ENCODE measurements around the gene PLCL2. TPM values are rescaled to one million over a fixed set of nuclear protein-coding genes. Genes with fewer than 3 reads are reported as not detected.

Gene PLCL2
- total RNA-seq, 4 donors from 2014 or later: 0.95 to 4.8 (median 2.2) TPM

- Histone ChIP-seq H3K27ac (no peak overlapping the region), H3K4me1 (no peaks in the 10 kb centered on the region), H3K36me3 (no peaks in the 10 kb centered on the region), H3K27me3 (no peaks in the 10 kb centered on the region), H3K9me3 (no peaks in the 10 kb centered on the region), H3K4me3 (no peak overlapping the region)
- no peak for DNase-seq
- WGBS, 2 donors: 33 to 35% methylated on average over 3 of the region's 3 CpGs
- intact Hi-C loops (cut with DNase I): no loop called here
- TF ChIP-seq CTCF (IDR thresholded peaks at IDR 0.05) (no peak), POLR2A (IDR thresholded peaks at IDR 0.05) (no peak)
Observed at GRCh38 chr3:16866571-16866970, 18.2 kb upstream of the PLCL2 start.

- no peak overlapping the region for H3K27ac ChIP-seq
- H3K27me3 ChIP-seq: no peaks in the 10 kb centered on the region
- no peak overlapping the region for H3K4me3 ChIP-seq
- no peak for DNase-seq
- no peaks in the 10 kb centered on the region for H3K4me1 ChIP-seq
- intact Hi-C loops (cut with DNase I): no loop called here
- no peaks in the 10 kb centered on the region for H3K9me3 ChIP-seq
- WGBS, 2 donors: 94% methylated on average over 1 of the region's 1 CpG
- TF ChIP-seq CTCF (IDR thresholded peaks at IDR 0.05): no peak
- TF ChIP-seq POLR2A (IDR thresholded peaks at IDR 0.05): no peak
- no peaks in the 10 kb centered on the region for H3K36me3 ChIP-seq
Observed at GRCh38 chr3:16868513-16868912, 16.2 kb upstream of the PLCL2 start.

DNA sequence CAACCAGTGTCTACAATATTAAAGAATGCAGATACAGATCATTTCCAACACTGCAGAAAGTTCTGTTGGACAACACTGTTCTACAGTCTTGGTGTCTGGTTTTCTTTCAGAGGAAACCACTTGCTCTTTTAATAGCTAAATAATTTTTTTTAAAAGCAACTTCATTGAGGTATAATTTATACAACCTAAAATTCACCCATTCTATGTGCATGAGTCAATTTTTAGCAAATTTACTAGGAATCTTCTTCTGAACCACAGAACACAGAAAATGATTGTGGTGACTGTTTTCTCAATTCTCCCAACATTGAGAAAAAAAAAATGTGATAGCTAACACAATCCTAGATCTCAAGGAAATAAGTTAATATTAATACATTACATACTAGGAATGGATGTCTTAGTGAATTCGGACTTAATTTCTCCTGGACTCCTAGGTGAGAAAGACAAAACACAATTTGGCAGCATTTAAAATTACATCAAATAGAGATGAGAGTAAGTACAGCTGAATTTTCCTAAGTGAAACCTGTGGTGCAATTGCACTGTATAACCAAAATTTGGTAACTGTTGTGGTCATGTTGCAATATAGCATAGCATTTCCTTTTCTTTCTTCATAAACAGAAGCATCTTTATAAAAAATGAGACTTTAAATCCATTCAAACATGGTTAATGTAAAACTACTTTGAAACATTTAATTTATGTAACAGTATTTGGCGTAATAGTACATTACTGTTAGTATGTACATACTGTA, 15.3 kb upstream of the PLCL2 start:
- no peak for DNase-seq
- Histone ChIP-seq H3K27ac (no peak overlapping the region), H3K4me1 (no peaks in the 10 kb centered on the region), H3K36me3 (no peaks in the 10 kb centered on the region), H3K4me3 (no peak overlapping the region), H3K9me3 (no peaks in the 10 kb centered on the region), H3K27me3 (no peaks in the 10 kb centered on the region)
- TF ChIP-seq POLR2A (IDR thresholded peaks at IDR 0.05) (no peak), CTCF (IDR thresholded peaks at IDR 0.05) (no peak)
- 38 to 46% methylated on average over 2 of the region's 2 CpGs for WGBS, 2 donors
- intact Hi-C loops (cut with DNase I): no loop called here

GRCh38 chr3:16871915-16872842, 12.6 kb upstream of the PLCL2 start:
- Histone ChIP-seq H3K4me1 (no peaks in the 10 kb centered on the region), H3K9me3 (no peaks in the 10 kb centered on the region), H3K27ac (no peak overlapping the region), H3K27me3 (no peaks in the 10 kb centered on the region), H3K36me3 (no peaks in the 10 kb centered on the region), H3K4me3 (no peak overlapping the region)
- intact Hi-C loops (cut with DNase I): no loop called here
- 77 to 81% methylated on average over 6 of the region's 6 CpGs for WGBS, 2 donors
- TF ChIP-seq POLR2A (IDR thresholded peaks at IDR 0.05) (no peak), CTCF (IDR thresholded peaks at IDR 0.05) (no peak)
- DNase-seq: no peak

DNA sequence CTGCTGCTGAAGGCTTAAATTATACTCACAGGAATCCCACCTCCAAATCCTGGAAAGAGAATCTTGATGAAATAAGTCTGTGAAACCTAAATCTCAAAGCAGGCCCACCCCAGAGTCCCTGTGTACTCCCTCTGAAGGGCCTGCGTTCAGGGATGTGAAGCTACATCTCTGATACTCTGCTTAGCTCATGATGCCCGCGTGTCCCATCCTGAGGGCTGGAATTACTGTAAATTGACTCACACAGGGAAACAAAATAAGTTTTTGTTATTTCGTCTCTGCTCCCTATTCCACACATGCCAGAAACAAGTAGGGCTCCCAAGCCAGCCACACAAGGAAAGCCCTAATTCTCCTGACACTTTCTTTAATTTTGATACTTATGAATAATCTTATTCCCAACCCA, 10.9 kb upstream of the PLCL2 start:
- no peaks in the 10 kb centered on the region for H3K36me3 ChIP-seq
- H3K9me3 ChIP-seq: no peaks in the 10 kb centered on the region
- H3K4me3 ChIP-seq: no peak overlapping the region
- H3K27ac ChIP-seq: no peak overlapping the region
- no peak for TF ChIP-seq CTCF (IDR thresholded peaks at IDR 0.05)
- TF ChIP-seq POLR2A (IDR thresholded peaks at IDR 0.05): no peak
- H3K27me3 ChIP-seq: no peaks in the 10 kb centered on the region
- intact Hi-C loops (cut with DNase I): no loop called here
- 79 to 81% methylated on average over 4 of the region's 4 CpGs for WGBS, 2 donors
- DNase-seq: no peak
- no peaks in the 10 kb centered on the region for H3K4me1 ChIP-seq
